Neural progenitor cell (in vitro differentiated cells): ENCODE results near the gene SAC3D1.

Source experiments
- EZH2 ChIP-seq: fragments of 200-600 bp; sonication (generic); IDR thresholded peaks from 2 replicates; pipeline ENCODE4 v1.6.1; 2017; ENCODE audit warnings: antibody characterized with exemption, mild to moderate bottlenecking, moderate library complexity
- EZH2phosphoT487 ChIP-seq: fragments of 200-600 bp; sonication (generic); IDR thresholded peaks from 2 replicates; pipeline ENCODE4 v1.6.1; 2017; ENCODE audit warnings: antibody characterized with exemption
- TF ChIP-seq, protein P1 (sequence below): fragments of 200-600 bp; sonication (generic); IDR thresholded peaks from 2 replicates; pipeline ENCODE4 v1.5.1; 2017; ENCODE audit warnings: antibody characterized with exemption, mild to moderate bottlenecking

GRCh38 chr11:65057526-65057925 lies 16.5 kb downstream of the SAC3D1 start:
- TF ChIP-seq, protein P1, sequence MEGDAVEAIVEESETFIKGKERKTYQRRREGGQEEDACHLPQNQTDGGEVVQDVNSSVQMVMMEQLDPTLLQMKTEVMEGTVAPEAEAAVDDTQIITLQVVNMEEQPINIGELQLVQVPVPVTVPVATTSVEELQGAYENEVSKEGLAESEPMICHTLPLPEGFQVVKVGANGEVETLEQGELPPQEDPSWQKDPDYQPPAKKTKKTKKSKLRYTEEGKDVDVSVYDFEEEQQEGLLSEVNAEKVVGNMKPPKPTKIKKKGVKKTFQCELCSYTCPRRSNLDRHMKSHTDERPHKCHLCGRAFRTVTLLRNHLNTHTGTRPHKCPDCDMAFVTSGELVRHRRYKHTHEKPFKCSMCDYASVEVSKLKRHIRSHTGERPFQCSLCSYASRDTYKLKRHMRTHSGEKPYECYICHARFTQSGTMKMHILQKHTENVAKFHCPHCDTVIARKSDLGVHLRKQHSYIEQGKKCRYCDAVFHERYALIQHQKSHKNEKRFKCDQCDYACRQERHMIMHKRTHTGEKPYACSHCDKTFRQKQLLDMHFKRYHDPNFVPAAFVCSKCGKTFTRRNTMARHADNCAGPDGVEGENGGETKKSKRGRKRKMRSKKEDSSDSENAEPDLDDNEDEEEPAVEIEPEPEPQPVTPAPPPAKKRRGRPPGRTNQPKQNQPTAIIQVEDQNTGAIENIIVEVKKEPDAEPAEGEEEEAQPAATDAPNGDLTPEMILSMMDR, result no peak
- no peak for TF ChIP-seq EZH2
- no peak for TF ChIP-seq EZH2phosphoT487
